Muscle layer of duodenum (tissue), 2 donors: ENCODE results near the gene CELF5.
"Not testable (repeated sequence)": the region's sequence is repeated elsewhere in the genome, so short reads cannot be mapped to it uniquely, and the experiment has no call there.

Experiments
- H3K27ac ChIP-seq: one replicate; pipeline ENCODE4 v1.7.0; 2013; ENCODE audit warnings: mild to moderate bottlenecking, low read length
- H3K27me3 ChIP-seq: one replicate; pipeline ENCODE4 v1.7.0; 2013; ENCODE audit warnings: low read depth, mild to moderate bottlenecking, control low read depth, low read length
- H3K36me3 ChIP-seq, 2 donors: one replicate each; pipeline ENCODE4 v1.7.0; 2013; ENCODE audit warnings: low read length in 2 of 2, control low read depth in 1 of 2, mild to moderate bottlenecking in 1 of 2; ENCODE audit not compliant: insufficient read depth in 2 of 2, control insufficient read depth in 1 of 2
- H3K4me1 ChIP-seq, 2 donors: one replicate each; pipeline ENCODE4 v1.7.0; 2013; ENCODE audit warnings: low read length in 2 of 2, mild to moderate bottlenecking in 2 of 2, control low read depth in 1 of 2, moderate library complexity in 1 of 2; ENCODE audit not compliant: insufficient read depth in 2 of 2, control insufficient read depth in 1 of 2
- H3K4me3 ChIP-seq, 2 donors: one replicate each; pipeline ENCODE4 v1.7.0; 2013; ENCODE audit warnings: low read length in 2 of 2, low read depth in 1 of 2, mild to moderate bottlenecking in 1 of 2
- H3K9me3 ChIP-seq, 2 donors: one replicate each; pipeline ENCODE4 v1.7.0; 2013; ENCODE audit warnings: low read length in 2 of 2, control low read depth in 1 of 2, mild to moderate bottlenecking in 1 of 2; ENCODE audit not compliant: control insufficient read depth in 1 of 2
- donor health status: healthy.

The CELF5 gene

DNA sequence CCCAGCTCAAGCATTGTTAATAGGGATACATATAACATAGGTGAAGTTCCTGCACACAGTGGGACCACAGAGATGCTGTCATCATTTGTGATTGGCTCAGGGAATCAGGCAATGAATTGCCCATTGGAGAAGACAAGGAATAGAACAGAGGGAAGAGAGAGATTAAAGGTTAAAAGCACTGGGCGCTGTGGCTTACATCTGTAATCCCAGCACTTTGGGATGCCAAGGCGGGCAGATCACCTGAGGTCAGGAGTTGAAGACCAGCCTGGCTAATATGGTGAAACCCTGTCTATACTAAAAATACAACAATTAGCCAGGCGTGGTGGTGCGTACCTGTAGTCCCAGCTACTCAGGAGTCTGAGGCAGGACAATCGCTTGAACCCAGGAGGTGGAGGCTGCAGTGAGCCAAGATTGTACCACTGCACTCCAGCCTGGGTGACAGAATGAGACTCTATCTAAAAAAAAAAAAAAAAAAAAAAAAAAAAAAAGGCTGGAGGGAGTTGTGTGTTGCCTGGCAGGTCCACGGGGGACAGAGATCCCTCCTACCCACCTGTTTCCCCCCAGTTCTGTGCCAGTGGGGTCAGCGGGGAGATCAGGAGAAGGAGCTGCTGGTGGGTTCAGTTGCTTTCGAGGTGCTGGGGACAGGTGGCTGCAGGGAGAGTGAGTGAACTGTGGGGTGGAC, 110.4 kb downstream of the CELF5 start:
- not testable (repeated sequence) for H3K36me3 ChIP-seq, H3K9me3 ChIP-seq, H3K27me3 ChIP-seq
- Histone ChIP-seq H3K4me3 (peak overlapping the region in 1 of 2 donors; percentile 22), H3K4me1 (peaks cover 15 to 21% of the 10 kb centered on the region in 2 donors), H3K27ac (peak overlapping the region; percentile 88)

DNA sequence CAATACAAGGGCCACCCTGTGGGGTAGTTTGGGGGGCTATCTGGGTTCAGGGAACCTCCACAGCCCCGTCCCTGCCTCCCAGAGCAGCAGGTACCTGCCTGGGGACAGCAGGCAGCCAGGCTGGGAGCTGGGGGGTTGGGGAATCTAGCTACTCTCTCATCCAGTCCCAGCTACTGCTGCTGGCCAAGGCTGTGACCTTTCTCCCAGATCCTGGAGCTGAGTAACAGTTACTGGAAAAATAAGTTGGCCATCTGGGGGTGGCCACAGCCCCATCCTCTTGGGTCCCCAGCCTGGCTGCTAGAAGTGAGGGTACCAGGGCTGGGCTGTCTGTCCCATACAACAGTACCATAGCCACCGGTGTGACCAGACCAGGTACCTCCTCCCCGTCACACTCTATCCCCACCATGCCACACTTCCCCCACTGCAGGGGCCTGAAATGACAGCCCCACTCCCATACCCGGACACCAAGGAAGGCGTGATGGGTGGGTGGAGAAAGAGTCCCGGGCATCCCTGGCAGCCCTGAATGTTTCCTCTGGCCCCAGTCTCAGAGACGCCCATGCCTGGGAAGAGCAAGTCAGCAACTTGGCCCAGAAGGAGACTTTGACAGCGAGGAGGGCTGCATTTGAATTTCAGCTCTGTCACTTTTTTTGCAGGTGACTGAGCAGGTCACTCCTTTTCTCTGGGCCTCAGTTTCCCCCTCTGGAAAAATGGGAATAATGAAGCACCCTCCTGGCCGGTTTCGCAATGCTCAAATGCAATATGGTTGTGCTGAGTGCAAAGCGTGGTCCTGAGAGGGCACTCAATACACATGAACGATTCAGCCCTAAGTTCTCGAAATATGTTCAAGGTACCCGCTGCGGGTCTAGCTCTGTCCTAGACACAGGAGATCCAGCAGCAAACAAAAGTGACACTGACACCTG, 111.2 kb downstream of the CELF5 start:
- Histone ChIP-seq H3K4me1 (peaks cover 15 to 21% of the 10 kb centered on the region in 2 donors), H3K36me3 (no peaks in the 10 kb centered on the region), H3K4me3 (peak overlapping the region in 1 of 2 donors; percentile 22), H3K27ac (peak overlapping the region; percentile 88), H3K9me3 (no peaks in the 10 kb centered on the region), H3K27me3 (no peaks in the 10 kb centered on the region)

GRCh38 chr19:3336351-3336679, 111.9 kb downstream of the CELF5 start:
- H3K4me1 ChIP-seq: peaks cover 15 to 21% of the 10 kb centered on the region in 2 donors
- no peak overlapping the region for H3K4me3 ChIP-seq
- H3K9me3 ChIP-seq: no peaks in the 10 kb centered on the region
- H3K27me3 ChIP-seq: no peaks in the 10 kb centered on the region
- H3K36me3 ChIP-seq: no peaks in the 10 kb centered on the region
- peak overlapping the region; percentile 88 for H3K27ac ChIP-seq

GRCh38 chr19:3336680-3337523, 112.4 kb downstream of the CELF5 start:
- Histone ChIP-seq H3K27me3 (no peaks in the 10 kb centered on the region), H3K4me1 (peaks cover 15 to 21% of the 10 kb centered on the region in 2 donors), H3K27ac (peak overlapping the region; percentile 88), H3K9me3 (no peaks in the 10 kb centered on the region), H3K36me3 (no peaks in the 10 kb centered on the region), H3K4me3 (peak overlapping the region in 1 of 2 donors; percentile 12)

- no peaks in the 10 kb centered on the region for H3K36me3 ChIP-seq
- peaks cover 15 to 29% of the 10 kb centered on the region in 2 donors for H3K4me1 ChIP-seq
- H3K9me3 ChIP-seq: no peaks in the 10 kb centered on the region
- H3K4me3 ChIP-seq: no peak overlapping the region
- no peak overlapping the region for H3K27ac ChIP-seq
- H3K27me3 ChIP-seq: no peaks in the 10 kb centered on the region
These were observed 114.2 kb downstream of the CELF5 start for GRCh38 chr19:3338541-3339181.

GRCh38 chr19:3340340-3340739, 115.9 kb downstream of the CELF5 start:
- Histone ChIP-seq H3K36me3 (no peaks in the 10 kb centered on the region), H3K27me3 (no peaks in the 10 kb centered on the region), H3K4me3 (no peak overlapping the region), H3K4me1 (peaks cover 15 to 32% of the 10 kb centered on the region in 2 donors), H3K27ac (no peak overlapping the region), H3K9me3 (no peaks in the 10 kb centered on the region)

DNA sequence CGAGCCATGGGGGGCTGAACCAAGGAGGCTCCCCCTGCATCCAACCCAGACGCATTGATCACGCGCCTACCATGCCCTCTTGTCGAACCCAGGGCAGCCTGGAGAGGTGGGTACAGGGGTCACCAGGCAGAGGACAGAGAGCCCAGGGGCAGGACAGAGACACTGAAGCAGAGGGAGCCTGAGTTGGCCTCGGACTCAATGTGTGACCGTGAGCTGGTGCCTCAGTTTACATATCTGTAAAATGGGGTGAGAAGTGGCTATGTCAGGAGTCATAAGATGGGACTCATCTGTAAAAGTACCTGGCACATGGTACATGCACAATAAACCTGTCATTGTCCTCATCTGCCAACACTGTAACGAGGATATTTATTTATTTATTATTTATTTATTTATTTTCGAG, 117.8 kb downstream of the CELF5 start:
- Histone ChIP-seq H3K4me3 (no peak overlapping the region), H3K27me3 (no peaks in the 10 kb centered on the region), H3K4me1 (peaks cover 3 to 37% of the 10 kb centered on the region in 2 donors), H3K27ac (no peak overlapping the region), H3K36me3 (no peaks in the 10 kb centered on the region), H3K9me3 (no peaks in the 10 kb centered on the region)

GRCh38 chr19:3342962-3343361, 118.5 kb downstream of the CELF5 start:
- H3K36me3 ChIP-seq, H3K27me3 ChIP-seq, H3K27ac ChIP-seq, H3K4me3 ChIP-seq, H3K9me3 ChIP-seq: not testable (repeated sequence)
- peaks cover 0 to 38% of the 10 kb centered on the region in 2 donors for H3K4me1 ChIP-seq

- no peaks in the 10 kb centered on the region for H3K9me3 ChIP-seq
- peaks cover 0 to 34% of the 10 kb centered on the region in 2 donors for H3K4me1 ChIP-seq
- H3K36me3 ChIP-seq: no peaks in the 10 kb centered on the region
- H3K4me3 ChIP-seq: no peak overlapping the region
- no peak overlapping the region for H3K27ac ChIP-seq
- no peaks in the 10 kb centered on the region for H3K27me3 ChIP-seq
These were observed 119.4 kb downstream of the CELF5 start for GRCh38 chr19:3343619-3344502.
